ENCODE data around the gene AKNAD1. TPM values are rescaled to one million over a fixed set of nuclear protein-coding genes. Genes with fewer than 3 reads are reported as not detected.

AKNAD1 gene
- total RNA-seq, 4 donors from 2014 or later = 2.2 to 6.5 (median 2.7) TPM; not detected in 1

DNA sequence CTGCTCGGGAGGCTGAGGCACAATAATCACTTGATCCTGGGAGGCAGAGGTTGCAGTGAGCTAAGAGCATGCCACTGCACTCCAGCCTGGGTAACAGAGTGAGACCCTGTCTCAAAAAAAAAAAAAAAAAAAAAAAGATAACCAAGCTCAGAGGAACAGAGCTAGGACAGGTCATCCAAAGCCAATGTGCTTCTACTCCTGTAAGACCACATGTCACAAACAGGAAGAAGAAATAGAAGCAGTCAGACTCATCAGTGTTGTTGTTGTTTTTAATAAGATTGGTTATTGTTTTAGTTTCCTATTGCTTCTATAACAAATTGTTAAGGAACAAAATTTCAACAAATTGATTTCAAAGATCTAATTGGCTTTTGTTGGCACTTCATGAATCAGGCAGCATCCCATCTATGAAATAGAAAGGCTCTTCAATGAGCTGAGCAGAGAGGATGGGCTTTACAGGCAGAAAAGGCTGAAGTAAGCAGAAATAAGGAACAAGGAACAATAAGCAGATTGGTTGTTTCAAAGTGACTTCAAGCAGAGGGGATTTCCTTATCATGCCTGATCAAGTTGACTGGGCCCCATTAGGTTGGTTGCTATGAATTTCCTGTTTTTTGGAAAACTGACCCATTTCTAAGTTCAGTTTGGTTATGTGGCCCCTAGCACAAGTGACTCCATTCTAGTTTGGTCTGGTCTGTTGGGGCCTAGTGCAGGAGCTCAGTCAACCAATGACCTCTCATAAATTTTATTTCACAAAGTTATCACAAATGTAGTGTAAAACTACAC, 6.0 kb upstream of the AKNAD1 start:
- WGBS = 100% methylated on average over 1 of the region's 1 CpG
- H3K36me3 ChIP-seq = no peaks in the 10 kb centered on the region
- no peaks in the 10 kb centered on the region for H3K9me3 ChIP-seq
- H3K27ac ChIP-seq = no peak overlapping the region
- DNase-seq (ENCODE audit: low spot score in 2 of 2) = no peak
- H3K4me3 ChIP-seq = no peak overlapping the region
- no peaks in the 10 kb centered on the region for H3K27me3 ChIP-seq
- H3K4me1 ChIP-seq = peaks cover 5% of the 10 kb centered on the region
- TF ChIP-seq EP300 (IDR thresholded peaks at IDR 0.05) = no peak
- TF ChIP-seq POLR2A (IDR thresholded peaks at IDR 0.05) = no peak
- no peak for TF ChIP-seq CTCF (IDR thresholded peaks at IDR 0.05)
- no peak for TF ChIP-seq POLR2AphosphoS5 (IDR thresholded peaks at IDR 0.05)

- Histone ChIP-seq H3K4me3 (no peak overlapping the region), H3K4me1 (peaks cover 5% of the 10 kb centered on the region), H3K36me3 (no peaks in the 10 kb centered on the region), H3K9me3 (no peaks in the 10 kb centered on the region), H3K27ac (no peak overlapping the region), H3K27me3 (no peaks in the 10 kb centered on the region)
- TF ChIP-seq CTCF (IDR thresholded peaks at IDR 0.05) (no peak), POLR2AphosphoS5 (IDR thresholded peaks at IDR 0.05) (no peak), POLR2A (IDR thresholded peaks at IDR 0.05) (no peak), EP300 (IDR thresholded peaks at IDR 0.05) (no peak)
- no peak for DNase-seq (ENCODE audit: low spot score in 2 of 2)
- 85% methylated on average over 7 of the region's 7 CpGs for WGBS
These were observed 5.2 kb upstream of the AKNAD1 start for GRCh38 chr1:108862017-108862610.

DNA sequence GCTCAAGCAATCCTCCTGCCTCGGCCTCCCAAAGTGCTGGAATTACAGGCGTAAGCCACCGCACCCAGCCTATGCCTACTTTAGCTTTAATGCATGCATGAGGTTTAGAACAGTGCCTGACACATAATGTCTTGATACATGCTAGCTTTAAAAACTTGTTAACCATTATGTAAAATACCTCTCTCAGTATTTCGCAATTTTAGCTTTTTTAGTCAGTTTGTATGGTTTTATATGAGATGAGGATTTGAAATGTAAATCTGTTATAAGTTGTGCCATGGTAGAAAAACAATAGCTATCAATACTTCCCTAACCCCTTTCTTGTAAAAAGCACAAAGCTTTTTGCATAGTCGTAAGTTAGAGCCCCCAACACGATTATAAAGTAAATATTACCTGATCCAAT, 4.7 kb upstream of the AKNAD1 start:
- H3K27ac ChIP-seq = no peak overlapping the region
- TF ChIP-seq POLR2AphosphoS5 (IDR thresholded peaks at IDR 0.05) (no peak), CTCF (IDR thresholded peaks at IDR 0.05) (no peak), EP300 (IDR thresholded peaks at IDR 0.05) (no peak), POLR2A (IDR thresholded peaks at IDR 0.05) (no peak)
- peaks cover 5% of the 10 kb centered on the region for H3K4me1 ChIP-seq
- no peak for DNase-seq (ENCODE audit: low spot score in 2 of 2)
- 94% methylated on average over 6 of the region's 6 CpGs for WGBS
- H3K27me3 ChIP-seq = no peaks in the 10 kb centered on the region
- no peaks in the 10 kb centered on the region for H3K36me3 ChIP-seq
- H3K9me3 ChIP-seq = no peaks in the 10 kb centered on the region
- H3K4me3 ChIP-seq = no peak overlapping the region

DNA sequence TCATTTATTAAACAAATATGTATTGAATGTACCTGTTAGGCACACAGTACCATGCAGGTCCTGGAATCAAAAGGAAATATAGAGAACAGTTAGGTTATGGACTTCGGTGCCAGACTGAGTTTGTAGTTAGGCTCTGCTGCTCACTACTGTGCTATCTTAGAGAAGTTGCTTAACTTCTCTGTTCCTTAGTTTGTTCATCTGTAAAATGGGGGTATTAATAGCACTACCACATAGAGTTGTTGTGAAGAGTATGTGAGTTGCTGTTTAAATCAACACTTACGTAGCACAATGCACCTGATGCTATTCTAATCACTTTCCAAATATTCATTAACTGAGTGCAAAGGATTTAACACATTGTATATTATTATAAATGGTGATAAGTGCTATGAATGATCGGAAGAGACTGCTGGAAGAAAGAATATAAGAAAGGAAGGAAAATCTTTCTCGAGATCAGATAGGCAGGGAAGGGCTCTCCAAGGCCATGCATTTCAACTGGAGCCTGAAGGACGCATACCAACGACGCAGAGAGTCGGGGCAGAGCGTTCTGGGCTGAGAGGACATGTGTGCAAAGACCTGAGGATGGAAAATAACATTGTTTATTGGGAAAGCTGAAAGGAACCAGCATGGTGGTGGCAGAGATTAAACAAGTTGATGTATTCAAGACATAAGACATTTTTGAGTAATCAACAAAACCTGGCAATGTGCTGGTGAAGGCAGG, 3.5 kb upstream of the AKNAD1 start:
- H3K4me3 ChIP-seq = no peak overlapping the region
- H3K27ac ChIP-seq = no peak overlapping the region
- 92% methylated on average over 9 of the region's 9 CpGs for WGBS
- H3K9me3 ChIP-seq = no peaks in the 10 kb centered on the region
- H3K4me1 ChIP-seq = no peaks in the 10 kb centered on the region
- DNase-seq (ENCODE audit: low spot score in 2 of 2) = no peak
- no peaks in the 10 kb centered on the region for H3K27me3 ChIP-seq
- no peaks in the 10 kb centered on the region for H3K36me3 ChIP-seq
- TF ChIP-seq CTCF (IDR thresholded peaks at IDR 0.05) = no peak
- no peak for TF ChIP-seq EP300 (IDR thresholded peaks at IDR 0.05)
- no peak for TF ChIP-seq POLR2A (IDR thresholded peaks at IDR 0.05)
- no peak for TF ChIP-seq POLR2AphosphoS5 (IDR thresholded peaks at IDR 0.05)

Data from suprapubic skin (tissue), 4 donors.